GM10266 (cell line): ENCODE measurements around the gene GALNT11.

Experiments
- DNase-seq: peaks from one replicate; pipeline ENCODE4 v3.0.0; 2012; ENCODE audit errors: extremely low spot score
- CTCF ChIP-seq: IDR thresholded peaks from 2 replicates; pipeline ENCODE4 v1.5.1; 2012; ENCODE audit warnings: mild to moderate bottlenecking, low read depth; ENCODE audit not compliant: control insufficient read depth, insufficient read depth; ENCODE audit errors: missing control alignments

GALNT11 gene

DNA sequence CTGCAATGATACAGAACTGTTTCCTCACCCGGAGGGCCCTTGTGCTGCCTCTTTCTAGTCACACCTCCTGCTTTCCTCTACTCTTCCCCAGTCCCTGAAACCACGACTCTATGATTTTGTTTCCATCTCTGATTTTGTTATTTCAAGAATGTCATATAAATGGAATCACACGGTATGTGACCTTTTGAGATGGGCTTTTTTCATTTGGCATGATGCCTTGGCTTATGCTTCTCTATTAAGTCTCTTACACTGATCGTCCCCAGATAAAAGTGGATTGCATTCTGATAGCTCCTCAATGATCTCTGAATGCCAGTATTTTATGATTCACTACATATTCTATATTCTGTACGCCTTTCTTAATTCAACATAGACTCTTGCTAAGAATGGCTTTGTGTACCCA, 78.2 kb downstream of the GALNT11 start:
- no peak for TF ChIP-seq CTCF
- no peak for DNase-seq

GRCh38 chr7:152105205-152105604, 79.7 kb downstream of the GALNT11 start:
- no peak for TF ChIP-seq CTCF
- no peak for DNase-seq

- DNase-seq = no peak
- TF ChIP-seq CTCF = no peak
Measured at GRCh38 chr7:152106990-152107389, 81.5 kb downstream of the GALNT11 start.

DNA sequence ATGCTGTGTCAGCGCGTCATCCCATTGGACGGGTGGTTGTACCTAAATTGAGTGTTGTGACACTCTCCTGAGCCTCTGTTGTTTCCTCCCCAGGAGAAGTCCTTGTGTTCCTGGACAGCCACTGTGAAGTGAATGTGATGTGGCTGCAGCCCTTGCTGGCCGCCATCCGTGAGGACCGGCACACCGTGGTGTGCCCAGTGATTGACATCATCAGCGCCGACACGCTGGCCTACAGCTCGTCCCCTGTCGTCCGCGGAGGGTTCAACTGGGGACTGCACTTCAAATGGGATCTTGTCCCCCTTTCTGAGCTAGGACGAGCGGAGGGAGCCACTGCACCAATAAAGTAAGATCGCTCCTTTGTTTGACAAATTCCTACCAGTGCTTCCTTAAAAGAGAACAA, 82.5 kb downstream of the GALNT11 start:
- no peak for TF ChIP-seq CTCF
- DNase-seq = no peak

DNA sequence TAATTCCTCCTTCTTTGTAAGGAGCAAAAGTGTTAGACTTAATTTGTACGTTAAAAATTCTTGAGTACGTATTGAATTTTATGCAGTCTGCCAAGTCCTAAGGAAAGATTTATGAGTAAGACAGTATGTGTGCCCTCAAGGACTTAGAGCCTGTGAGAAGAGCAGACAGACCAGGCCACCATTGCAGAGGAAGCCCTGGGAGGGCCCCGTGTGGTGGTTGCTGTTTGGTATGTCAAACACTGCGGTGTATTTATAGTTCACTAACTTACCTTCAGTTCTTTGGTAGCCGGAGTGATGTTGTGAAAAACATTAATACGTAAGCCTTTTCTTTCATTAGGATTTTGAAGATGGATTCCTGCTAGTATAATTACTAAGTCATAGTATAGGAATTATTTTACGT, 82.9 kb downstream of the GALNT11 start:
- DNase-seq = no peak

GRCh38 chr7:152112829-152113228, 87.4 kb downstream of the GALNT11 start:
- DNase-seq = no peak
- TF ChIP-seq CTCF = no peak

More for the DNA sequence above, 82.9 kb downstream of the GALNT11 start:
- TF ChIP-seq CTCF = no peak

DNA sequence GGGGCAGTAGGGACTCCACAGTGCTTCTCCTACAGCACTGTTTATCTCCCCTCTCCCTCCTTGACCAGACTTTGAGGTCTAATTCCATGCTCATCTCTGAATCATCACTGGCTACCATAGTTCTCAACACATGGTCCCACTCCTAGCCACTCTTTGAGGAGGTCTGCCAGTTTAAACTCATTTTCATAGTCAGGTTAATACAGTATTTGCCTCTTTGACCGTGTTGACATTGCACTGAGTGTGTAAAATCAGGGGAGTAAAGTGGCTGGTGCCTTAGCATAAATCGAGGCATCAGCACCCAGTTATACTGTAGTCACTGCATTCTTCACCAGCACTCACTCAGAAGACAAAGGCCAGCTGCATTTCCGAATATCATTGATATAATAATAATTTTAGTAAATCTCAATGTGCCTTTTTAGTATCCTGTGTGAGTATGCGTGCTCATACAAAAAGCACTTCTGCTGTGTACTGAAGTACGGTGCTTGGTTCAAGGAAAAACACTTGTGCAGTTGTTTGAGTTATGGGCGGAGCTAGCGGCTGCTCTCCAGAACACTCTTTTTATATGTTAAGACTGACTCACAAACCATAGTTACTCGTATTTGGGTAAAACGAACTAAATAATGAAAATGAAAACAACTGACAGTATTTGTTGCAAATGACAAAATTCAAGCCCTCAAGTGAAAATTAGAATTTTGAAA, 89.7 kb downstream of the GALNT11 start:
- no peak for DNase-seq
- no peak for TF ChIP-seq CTCF
